ENCODE data around the gene OR52A1.

GRCh38 chr11:5203366-5203765, 48.8 kb upstream of the OR52A1 start:
- TF ChIP-seq CTCF (conservative IDR thresholded peaks at IDR 0.05; ENCODE audit: low read length) (no peak), EZH2phosphoT487 (IDR thresholded peaks at IDR 0.05; ENCODE audit: borderline replicate concordance, low read depth, low read length) (no peak)

Measured in OCI-LY7 (cell line).